Cerebellar nuclear complex (tissue), 1 donor: ENCODE measurements around the gene IQGAP3.

Source experiments
- DNase-seq, 2 experiments: peaks; one replicate each; lab custom pipeline; 2025; lab: John Stamatoyannopoulos, UW

The IQGAP3 gene

DNA sequence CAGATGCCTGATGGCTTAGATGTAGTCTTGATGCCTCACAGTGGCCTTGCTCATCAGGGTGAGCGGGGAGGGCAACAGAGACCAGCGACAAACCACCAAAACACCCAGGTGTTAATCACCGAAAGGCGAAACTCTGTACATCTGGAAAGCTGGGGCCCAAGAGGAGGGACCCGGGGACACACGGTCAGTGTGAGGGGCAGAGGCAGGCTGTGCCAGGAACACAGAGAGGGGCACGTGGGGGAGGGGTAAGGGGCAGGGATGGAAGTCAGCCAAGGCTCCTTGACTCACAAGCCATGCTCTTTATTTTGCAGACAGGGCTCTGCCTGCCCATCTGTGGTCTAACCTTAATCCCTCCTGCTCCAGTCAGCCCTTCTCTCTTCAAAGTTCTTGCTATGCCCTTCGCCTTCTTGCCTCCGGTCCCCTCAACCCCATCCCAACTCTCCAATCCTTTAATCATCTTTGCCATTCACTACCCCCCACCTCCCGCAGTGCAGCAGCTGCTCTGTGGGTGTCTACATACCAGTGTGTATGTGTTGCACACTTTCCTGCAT is 76.1 kb downstream of the IQGAP3 start:
- no peak for DNase-seq

DNA sequence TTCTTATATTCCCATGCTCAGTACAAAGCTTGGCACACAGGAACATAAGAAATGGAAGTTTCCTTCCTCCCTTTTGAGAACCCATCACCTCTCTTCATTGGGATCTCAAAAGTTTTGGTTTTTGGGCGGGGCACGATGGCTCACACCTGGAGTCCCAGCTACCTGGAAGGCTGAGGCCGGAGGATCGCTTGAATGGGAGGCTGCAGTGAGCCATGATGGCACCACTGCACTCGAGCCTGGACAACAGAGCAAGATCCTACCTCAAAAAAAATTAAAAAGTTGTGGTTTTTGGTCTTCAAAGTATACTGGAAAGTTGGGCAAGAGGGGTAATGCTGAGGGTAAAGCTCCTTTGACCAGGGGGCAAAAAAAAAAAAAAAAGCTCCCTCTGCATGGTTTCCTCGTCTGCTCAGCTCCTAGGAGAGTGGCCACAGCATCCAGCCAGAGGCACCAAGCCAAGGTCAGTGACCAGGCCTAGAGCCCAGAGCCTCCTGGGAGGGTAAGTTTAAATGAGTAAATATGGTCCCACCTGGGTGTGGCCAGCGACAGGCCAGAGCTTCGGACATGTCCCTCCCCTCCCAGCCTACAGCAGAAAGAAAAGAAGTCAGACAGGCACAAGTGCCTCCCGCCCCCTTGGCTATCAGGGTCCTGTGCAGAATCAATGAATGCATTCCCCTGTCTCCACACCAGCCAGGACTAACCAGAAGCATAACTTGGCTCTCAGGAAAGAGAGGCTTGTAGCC is 76.8 kb downstream of the IQGAP3 start:
- no peak for DNase-seq

DNA sequence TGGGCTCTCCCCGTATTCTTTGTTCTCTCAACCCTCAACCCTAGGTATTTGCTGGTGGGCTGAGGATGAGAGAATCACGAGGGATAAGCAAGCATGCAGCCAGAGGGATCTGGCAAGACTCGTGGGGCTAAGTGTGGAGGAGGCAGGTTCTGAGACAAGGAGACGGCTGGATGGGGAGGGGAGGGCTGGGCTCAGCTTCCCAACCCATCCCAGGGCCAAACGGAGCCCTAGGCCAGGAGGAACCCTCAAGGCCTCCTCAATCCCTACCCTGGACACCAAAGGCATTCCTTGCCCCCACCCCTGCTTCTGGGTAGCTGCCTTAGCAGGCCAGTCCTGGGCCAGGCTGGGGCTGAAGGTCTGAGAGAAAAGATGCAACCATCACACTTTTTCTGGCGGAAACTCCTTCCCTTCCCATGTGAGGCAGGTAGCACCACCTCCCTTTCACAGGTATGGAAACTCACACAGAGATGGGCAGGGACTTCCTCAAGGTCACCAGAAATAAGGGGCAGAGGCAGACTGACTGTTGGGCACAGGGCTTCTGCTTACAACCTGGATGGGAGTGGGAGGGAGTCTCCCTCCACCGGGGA is 78.0 kb downstream of the IQGAP3 start:
- DNase-seq: no peak

DNA sequence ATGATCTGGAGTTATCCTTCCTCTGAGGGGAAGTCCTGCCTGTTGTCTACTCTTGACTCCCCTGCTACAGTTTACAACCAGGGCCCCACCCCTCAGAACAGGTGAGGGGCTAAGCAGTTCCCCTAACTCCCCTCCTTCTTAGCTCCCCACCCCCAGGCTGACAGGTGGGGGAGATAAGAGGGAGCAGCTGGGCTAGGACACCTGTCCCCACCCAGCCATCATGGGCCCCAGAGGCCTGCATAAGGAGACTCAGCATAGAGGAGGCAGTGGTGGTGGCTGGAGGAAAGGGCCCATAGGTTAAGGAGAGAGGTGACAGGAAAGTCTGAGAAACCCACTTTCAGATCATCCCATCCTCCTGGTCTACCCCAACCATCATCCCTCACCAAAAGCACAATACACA is 78.6 kb downstream of the IQGAP3 start:
- no peak for DNase-seq

DNA sequence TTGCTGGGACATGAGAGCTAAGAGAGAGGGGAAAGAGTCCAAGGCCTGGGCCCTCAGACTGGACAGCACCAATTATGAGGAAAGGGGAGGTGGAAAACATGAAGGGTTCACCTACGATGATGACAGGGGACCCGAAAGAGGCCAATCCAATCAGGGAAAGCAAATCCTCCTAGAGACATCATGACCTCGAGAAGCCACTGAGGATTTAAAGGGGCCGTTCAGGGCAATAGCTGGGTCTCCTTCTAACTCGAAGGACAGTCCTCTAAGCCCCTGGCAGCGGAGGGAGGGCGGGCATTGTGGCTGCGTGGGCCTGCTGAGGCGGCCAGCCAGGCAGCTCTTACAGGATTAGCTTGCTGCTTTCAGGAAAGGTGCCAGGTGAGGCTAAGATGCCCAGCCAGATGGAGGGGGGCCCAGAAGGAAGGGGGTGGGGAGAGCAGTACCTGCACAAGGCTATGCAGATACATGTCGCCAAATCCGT is 79.2 kb downstream of the IQGAP3 start:
- peak; percentile 58 to 92 for DNase-seq

DNA sequence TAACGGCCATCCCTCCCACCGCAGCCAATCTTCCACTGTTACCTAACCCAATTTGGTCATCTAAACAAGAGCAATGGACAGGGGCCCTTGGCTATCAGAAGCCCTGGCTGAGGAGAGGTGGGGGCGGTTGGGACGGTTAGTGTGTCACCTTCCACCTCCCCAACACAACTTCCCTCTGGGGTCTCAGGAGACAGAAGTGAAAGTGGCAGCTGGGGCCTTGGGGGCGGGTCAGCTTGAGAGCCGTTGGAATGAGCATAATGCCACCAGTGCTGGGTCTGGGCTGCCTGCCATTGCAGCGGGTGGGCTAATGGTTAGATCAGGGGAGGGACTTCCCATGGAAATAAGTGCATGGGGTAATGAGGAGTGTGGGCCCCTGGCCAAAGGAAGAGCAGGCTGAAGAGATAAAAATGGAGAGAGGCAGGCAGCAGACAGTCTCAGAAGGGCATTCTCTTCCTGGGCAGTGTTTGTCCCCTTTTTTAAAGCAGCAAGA is 79.7 kb downstream of the IQGAP3 start:
- no peak for DNase-seq

DNA sequence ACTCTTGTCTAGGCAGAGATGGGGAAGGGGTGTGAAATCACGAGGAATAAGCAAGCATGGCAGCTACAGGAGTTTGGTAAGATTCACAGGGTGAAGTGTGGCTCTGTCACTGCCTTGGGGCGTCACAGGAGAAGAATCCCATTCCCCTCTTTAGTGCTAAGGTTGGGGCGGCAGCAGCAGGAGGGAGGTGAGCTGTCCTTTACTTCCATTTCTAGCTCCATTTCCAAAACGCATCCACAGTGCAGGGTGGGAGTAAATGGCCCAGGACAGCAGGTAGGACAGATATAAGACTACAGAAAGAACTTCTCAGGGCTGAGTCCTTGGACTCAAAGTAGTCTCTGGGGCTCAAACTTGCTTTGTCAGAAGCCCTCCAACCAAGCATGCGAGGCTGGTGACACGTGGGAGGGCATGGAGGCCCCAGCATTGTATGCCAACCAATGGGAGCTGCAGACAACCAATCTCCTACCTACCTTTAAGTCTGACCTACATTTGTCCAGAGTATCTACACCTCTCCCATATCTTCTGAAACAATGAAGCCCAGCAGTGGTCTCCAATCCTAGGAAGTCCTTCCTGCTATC is 80.3 kb downstream of the IQGAP3 start:
- no peak for DNase-seq

DNA sequence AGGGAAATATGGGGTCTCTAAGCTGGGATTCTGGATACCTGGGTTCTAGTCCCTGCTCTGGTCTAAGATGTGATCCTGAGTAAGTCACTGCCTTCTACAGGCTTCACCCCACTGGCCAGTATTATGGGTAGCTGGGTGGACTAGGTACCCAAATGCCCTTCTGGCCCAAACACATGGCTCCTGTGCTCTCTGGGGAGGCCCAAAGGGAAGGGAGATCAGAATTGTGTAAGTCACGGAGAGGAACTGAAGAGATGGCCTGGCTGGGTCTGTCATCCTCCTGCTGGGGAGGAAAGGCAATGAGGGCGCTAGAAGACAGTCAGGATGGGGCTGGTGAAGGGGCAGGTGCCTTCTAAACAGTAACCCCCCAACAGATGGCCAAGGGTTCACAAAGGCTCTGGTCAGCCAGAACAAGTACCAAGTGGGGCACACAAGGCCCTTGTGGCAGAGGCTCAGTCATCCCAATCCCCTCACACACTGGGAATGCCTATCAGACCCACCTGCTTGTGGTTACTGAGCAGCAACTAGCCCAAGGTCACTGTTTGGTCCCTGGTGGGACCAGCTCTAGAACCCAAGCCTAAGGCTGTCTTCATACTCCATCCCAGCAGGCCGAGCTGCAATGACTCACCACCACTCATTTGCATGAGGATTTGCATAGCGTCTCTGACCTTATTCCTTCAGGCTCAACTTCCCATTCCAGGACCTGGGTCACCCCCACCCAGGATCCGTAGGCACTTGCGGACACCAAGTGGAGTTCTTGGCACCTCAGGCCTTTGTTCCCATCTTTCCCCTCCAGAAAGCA is 81.0 kb downstream of the IQGAP3 start:
- DNase-seq: no peak

DNA sequence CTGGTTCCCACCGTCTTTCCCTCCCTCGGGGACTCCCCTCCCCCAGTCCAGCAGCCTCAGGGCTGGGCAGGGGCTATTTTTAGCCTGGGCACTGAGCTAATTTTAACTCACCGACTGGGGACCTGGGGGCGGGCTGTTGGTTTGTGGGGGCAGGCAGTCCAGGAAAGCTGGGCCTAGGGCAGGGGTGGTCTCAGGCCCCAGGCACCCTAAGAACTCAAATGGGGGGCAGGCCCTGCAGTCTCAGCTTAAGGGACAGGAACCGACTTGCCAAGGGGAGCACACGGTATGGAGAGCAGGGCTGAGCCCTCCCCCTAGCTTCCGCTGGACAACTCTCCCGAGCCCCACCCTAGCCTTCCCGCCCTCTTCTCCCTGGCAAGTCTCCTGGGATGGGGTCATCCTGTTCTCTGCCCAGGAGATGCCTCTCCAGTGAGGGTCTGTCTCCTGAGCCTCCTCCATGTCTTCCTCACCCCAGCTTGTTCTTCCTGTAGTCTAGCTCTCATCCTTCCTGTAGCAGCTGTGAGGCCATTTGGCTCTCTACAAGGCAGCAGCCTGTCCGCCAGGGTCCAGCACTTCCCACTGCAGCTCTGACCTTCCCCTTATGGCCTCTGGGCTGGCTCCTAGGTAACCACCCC is 81.8 kb downstream of the IQGAP3 start:
- no peak for DNase-seq

DNA sequence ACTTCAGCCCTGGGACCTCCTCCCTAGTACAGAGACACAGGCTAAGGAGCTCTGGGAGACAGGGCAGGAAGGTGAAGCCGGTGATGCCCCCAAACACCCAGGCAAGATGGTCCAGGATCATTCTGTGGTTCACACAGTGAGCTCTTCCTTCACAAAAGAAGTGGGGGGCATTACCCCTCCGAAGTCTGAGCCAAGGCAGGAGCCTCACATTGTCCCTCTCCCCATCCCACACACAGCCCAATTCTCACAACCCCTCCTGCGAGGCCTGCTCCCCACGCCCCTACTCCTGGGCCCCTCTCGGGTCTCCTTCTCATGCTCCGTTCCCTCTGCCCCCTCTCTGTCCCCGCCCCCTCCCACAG is 82.5 kb downstream of the IQGAP3 start:
- no peak for DNase-seq

DNA sequence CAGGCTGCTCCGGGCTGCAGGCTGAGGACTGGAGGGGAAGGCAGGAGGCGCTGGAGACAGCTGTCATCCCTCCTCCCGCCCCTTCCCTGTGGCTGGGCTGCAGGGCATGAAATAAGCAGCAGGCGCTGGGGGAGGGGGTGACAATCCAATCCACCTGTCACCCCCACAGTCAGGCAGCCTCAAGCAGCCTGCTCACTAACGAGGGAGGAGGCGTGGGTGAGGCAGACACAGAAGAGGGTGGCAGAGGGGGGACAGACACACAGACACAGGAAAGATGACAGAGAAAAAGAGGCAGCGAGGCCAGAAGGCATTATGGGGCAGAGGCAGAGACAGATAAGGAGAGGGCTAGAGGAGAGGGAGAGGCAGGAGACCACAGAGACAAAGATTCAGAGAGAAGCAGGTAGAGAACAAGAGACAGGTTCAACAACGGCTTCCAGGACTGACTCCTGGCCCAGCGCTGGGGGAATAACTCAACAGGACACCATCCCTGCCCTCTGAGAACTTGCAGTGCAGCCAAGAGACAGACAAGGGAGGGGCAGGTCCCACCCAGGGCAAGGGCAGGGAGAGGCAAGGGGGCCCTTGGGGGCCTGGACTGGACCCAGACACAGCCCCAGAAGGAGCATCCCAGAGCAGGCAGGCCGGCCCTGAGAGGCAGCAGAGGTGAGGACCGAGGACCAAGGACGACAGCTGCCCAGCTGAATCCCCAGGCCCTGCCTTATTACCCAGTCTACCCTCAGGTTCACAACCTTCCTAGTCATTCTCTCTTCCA is 83.0 kb downstream of the IQGAP3 start:
- peak; percentile 26 to 84 for DNase-seq

DNA sequence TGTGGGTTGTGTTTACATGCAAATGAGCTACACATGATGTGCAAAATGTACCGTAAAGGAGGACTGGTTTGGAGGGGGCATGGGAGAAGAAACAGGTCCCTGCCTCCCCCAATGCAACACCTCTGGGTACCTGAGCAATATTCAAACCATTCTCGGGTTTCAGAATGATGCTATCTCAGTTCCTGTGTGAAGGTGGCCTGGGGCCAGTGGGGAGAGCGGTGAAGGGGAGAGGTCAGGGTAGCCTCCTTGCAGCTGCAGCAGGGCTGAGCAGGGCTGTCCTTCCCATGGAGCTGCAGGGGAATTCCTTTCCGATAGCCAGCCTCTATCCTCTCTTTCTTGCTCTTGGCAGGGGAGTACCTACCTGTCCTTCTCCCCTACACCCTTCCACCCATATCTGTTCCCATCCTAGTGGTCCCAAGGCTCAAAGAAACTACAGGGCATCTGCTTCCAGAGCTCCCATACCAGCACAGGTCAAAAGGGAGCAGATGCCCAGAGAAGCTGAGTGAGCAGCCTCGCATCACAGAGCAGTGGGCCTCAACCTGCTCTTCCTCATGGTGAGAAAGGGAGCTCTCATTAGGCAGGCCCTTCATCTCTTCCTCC is 83.7 kb downstream of the IQGAP3 start:
- DNase-seq: no peak

DNA sequence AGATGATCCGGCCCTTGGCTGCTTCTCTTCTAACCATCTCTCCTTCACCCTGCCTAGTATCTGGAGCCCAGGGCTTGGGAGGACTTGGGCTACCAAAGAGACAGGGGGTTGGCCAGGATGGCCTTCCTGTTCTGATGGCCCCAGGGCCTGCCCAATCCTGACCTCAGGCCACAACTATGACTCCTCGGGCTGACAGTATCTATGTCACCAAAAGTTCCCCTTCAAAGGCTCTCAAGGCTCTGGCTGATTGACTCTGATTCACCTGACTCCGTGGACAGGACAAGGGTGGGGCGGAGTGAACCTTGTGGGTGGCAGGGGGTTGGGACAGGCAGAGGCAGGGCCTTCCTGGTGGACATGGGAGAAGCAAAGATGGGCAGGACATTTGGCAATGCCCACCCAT is 84.5 kb downstream of the IQGAP3 start:
- no peak for DNase-seq

DNA sequence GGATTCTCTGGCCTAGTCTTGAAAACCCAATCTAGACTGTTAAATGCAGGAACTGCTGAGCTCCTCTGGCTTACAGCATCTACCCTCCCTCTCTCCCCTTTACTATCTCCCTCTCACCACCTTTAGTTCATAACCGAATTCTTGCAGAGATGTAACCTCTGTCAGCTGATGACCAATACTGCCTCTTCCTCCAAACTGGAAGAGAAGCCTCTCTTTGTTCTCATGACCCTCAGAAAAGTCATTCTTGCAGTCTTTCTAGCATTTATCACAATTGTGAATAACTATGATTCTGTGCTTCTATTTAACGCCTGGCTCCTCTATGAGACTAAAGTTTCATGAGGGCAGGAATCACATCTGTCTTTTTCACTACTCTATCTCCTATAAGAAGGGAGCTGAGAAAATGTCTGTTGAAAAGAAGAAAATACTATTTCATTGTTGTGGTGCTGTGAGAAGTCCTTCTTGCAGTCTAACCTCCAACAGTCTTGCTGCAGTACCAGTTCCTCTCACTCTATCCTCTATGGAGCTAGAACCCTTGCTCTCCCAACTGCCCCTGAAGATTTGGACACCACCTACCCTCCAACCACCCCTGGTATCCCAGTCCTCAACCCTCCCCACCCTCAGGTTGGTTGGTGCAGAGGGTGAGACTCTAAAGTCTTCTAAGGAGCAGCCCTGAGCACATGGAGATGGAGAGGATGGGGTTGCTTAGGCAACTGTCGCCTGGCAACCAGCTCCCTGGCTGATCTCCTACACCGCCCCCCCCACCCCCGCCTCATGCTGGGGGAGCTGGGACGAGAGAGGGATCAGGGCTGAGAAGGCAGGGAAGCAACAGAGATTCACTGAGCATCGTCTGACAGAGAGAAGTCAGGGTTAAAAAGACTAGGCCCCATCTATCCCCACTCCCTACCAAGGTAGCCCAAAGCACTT is 85.7 kb downstream of the IQGAP3 start:
- peak; percentile 37 to 43 for DNase-seq

DNA sequence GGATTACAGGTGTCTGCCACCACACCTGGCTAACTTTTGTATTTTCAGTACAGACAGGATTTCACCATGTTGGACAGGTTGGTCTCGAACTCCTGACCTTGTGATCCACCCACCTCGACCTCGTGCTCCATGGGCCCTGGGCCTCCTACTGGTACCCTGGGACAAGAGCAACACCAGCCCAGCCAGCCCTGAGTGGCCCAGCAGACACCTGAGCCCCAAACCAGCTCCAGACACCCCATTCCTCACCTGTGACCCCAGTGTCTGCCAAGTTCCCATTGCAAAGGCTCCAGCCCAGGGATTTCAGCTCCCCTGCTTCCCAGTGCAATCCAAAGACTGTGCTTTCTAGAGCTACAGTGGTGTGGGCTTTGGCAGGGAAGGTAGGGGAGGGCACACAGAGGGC is 86.4 kb downstream of the IQGAP3 start:
- DNase-seq: no peak

DNA sequence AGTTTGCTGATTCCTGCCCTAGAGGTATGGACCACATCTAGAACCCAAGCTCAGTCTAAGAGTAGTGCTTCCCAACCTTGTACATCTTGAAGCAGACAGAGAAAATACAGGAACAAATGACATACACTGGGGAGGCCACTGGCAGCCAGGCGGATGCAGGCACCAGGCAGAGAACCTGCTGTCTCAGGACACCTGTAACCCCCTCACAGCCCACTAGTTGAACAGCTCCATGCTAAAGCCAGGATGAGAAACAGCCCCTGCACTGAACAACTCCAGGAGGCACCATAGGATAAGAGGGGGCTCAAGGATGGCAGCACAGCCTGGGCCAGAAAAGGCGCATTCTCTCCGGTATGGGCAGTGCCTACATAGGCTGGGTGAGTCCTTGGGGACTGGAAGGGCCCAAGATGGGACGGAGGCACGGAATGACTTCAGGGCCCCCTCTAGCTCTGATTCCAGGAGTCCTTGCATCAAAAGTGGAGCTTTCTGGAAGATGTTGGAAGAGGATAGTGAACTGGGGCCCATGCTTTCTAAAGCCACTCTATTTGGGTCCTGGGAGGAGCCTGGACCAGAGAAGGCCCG is 87.8 kb downstream of the IQGAP3 start:
- no peak for DNase-seq

DNA sequence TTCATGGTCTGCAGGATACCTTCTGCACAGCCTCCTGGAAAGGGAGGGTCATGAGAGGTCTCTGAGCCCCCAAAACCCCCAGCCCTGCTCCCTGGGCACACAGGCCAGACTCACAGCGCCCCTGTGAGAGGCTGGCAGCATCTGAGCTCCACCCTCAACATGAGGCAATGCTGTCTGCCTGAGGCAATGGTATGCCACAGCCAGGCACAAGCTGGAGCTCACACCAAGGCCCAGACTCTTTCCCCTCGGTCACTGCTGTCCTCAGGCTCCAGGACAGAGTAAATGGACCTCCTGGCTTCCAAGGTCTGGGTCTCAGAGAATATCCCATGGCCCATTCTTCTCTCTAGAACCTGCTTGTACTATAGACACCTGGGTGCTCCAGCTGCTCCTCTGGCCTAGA is 89.0 kb downstream of the IQGAP3 start:
- no peak for DNase-seq

DNA sequence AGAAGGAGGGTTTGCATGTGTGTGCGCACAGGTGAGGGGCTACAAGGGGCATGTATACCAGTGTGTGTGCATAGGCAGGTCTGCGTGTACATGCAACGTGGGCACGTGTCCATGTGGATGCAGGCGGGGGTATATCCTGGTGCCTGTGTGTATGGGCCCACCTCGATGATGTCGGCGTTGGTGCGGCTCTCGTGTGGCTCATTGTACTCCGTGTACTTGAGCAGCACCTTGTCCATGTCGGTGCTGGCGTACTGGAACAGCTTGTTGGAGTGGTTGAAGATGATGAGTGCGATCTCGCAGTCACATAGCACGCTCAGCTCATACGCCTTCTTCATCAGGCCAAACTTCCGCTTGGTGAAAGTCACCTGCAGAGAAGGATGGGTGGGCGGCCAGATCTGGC is 90.1 kb downstream of the IQGAP3 start:
- DNase-seq: no peak

DNA sequence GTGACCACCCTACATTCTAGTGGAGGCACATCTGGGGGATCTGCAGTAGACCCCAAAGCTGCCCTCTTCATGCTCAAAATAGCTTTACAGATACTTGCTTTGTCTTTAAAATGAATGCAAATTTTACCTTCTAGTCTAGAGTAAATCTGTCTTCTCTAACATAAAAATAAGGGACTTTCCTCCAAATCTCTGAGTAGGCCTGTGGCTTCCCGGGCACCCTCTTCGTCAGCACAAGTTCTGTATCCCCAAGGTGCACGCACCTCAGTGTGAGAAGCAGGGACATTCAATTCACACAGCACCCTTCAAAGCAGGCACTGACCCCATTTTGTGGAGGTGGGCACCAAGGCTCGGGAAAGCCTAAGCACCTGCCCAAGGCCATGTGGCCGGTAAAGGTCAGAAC is 90.8 kb downstream of the IQGAP3 start:
- DNase-seq: no peak
